WTC11 (cell line): ENCODE results near the gene DGKZ. TPM values are rescaled to one million over a fixed set of nuclear protein-coding genes. Genes with fewer than 3 reads are reported as not detected.

Experiments used
- ATAC-seq: fragments of 200-7000 bp; cut with Tn5 transposase; 2 replicates; pipeline ENCODE4 v1.10.0; 2021; ENCODE audit warnings: mild to moderate bottlenecking, moderate library complexity
- CTCF ChIA-PET: fragments of 300-600 bp; sonication (Branson Sonifier 250); formaldehyde crosslinking; loops from one replicate; lab custom pipeline; 2021; ENCODE audit warnings: antibody characterized with exemption; lab: Charles Lee
- POLR2A ChIA-PET: fragments of 350-600 bp; sonication (Branson Sonifier 250); formaldehyde crosslinking; loops from one replicate; lab custom pipeline; 2021; ENCODE audit warnings: antibody characterized with exemption; lab: Charles Lee
- DNase-seq: peaks from one replicate; pipeline ENCODE4 v3.0.0; 2021; ENCODE audit warnings: low spot score
- H3K27ac Mint-ChIP-seq: 2 replicates; pipeline ENCODE4 v1.8.0; 2021; ENCODE audit warnings: mixed read lengths
- H3K27me3 Mint-ChIP-seq: 2 replicates; pipeline ENCODE4 v1.8.0; 2021; ENCODE audit warnings: low read depth, mild to moderate bottlenecking, moderate library complexity, mixed read lengths
- H3K36me3 Mint-ChIP-seq: 2 replicates; pipeline ENCODE4 v1.8.0; 2021; ENCODE audit warnings: mixed read lengths
- H3K4me1 Mint-ChIP-seq: 2 replicates; pipeline ENCODE4 v1.8.0; 2022; ENCODE audit warnings: mixed read lengths
- H3K4me3 Mint-ChIP-seq: 2 replicates; pipeline ENCODE4 v1.8.0; 2021; ENCODE audit warnings: mild to moderate bottlenecking, moderate library complexity, mixed read lengths
- H3K9me3 Mint-ChIP-seq: 2 replicates; pipeline ENCODE4 v1.8.0; 2021; ENCODE audit warnings: mixed read lengths
- E2F5 ChIP-seq: sonication (generic); formaldehyde crosslinking; IDR thresholded peaks from 2 replicates; pipeline ENCODE4 v1.8.1; 2022; ENCODE audit warnings: mild to moderate bottlenecking, moderate library complexity, missing genetic modification reagents
- EMX1 ChIP-seq: fragments of 250-450 bp; sonication (Bioruptor Pico); IDR thresholded peaks from 2 replicates; pipeline ENCODE4 v1.8.0; 2021; ENCODE audit warnings: mild to moderate bottlenecking
- HMGA2 ChIP-seq: fragments of 250-450 bp; sonication (Bioruptor Pico); IDR thresholded peaks from 2 replicates; pipeline ENCODE4 v1.4.0; 2021; ENCODE audit warnings: mild to moderate bottlenecking, moderate library complexity
- JUN ChIP-seq: sonication (generic); formaldehyde crosslinking; IDR thresholded peaks from 2 replicates; pipeline ENCODE4 v1.8.0; 2023; ENCODE audit warnings: mild to moderate bottlenecking, missing genetic modification reagents
- KAT7 ChIP-seq: sonication (generic); formaldehyde crosslinking; IDR thresholded peaks from 2 replicates; pipeline ENCODE4 v1.8.1; 2023; ENCODE audit warnings: missing genetic modification reagents, mild to moderate bottlenecking, borderline replicate concordance
- OVOL2 ChIP-seq: fragments of 250-450 bp; sonication (Bioruptor Pico); IDR thresholded peaks from 2 replicates; pipeline ENCODE4 v1.9.0; 2021; ENCODE audit warnings: mild to moderate bottlenecking, borderline replicate concordance
- PRRX2 ChIP-seq: fragments of 250-450 bp; sonication (Bioruptor Pico); IDR thresholded peaks from 2 replicates; pipeline ENCODE4 v1.8.0; 2021; ENCODE audit warnings: mild to moderate bottlenecking
- RORB ChIP-seq: fragments of 250-450 bp; sonication (Bioruptor Pico); IDR thresholded peaks from 2 replicates; pipeline ENCODE4 v1.9.0; 2021; ENCODE audit warnings: mild to moderate bottlenecking
- TEAD4 ChIP-seq: sonication (generic); formaldehyde crosslinking; IDR thresholded peaks from 2 replicates; pipeline ENCODE4 v1.8.0; 2022; ENCODE audit warnings: mild to moderate bottlenecking, missing genetic modification reagents
- TP53 ChIP-seq: sonication (generic); formaldehyde crosslinking; IDR thresholded peaks from 2 replicates; pipeline ENCODE4 v1.8.1; 2023; ENCODE audit warnings: mild to moderate bottlenecking, missing genetic modification reagents
- USF2 ChIP-seq: sonication (generic); formaldehyde crosslinking; IDR thresholded peaks from 2 replicates; pipeline ENCODE4 v1.8.1; 2023; ENCODE audit warnings: mild to moderate bottlenecking, missing genetic modification reagents, moderate library complexity
- ZBTB21 ChIP-seq: sonication (generic); formaldehyde crosslinking; IDR thresholded peaks from 2 replicates; pipeline ENCODE4 v1.8.1; 2023; ENCODE audit warnings: mild to moderate bottlenecking, missing genetic modification reagents, borderline replicate concordance
- ZNF232 ChIP-seq: sonication (generic); formaldehyde crosslinking; IDR thresholded peaks from 2 replicates; pipeline ENCODE4 v1.8.0; 2022; ENCODE audit warnings: mild to moderate bottlenecking, missing genetic modification reagents
- ZNF263 ChIP-seq: sonication (generic); formaldehyde crosslinking; IDR thresholded peaks from 2 replicates; pipeline ENCODE4 v1.8.1; 2022; ENCODE audit warnings: low read depth, mild to moderate bottlenecking, moderate library complexity, missing genetic modification reagents
- ZNF423 ChIP-seq: fragments of 250-450 bp; sonication (Bioruptor Pico); IDR thresholded peaks from 2 replicates; pipeline ENCODE4 v2.1.2; 2022; ENCODE audit warnings: mild to moderate bottlenecking, moderate library complexity
- ZNF425 ChIP-seq: fragments of 250-450 bp; sonication (Bioruptor Pico); conservative IDR thresholded peaks from 2 replicates; pipeline ENCODE4 v1.9.0; 2021; ENCODE audit warnings: mild to moderate bottlenecking
- ZNF512 ChIP-seq: sonication (generic); formaldehyde crosslinking; IDR thresholded peaks from 2 replicates; pipeline ENCODE4 v1.8.1; 2022; ENCODE audit warnings: missing genetic modification reagents, borderline replicate concordance
- ZNF671 ChIP-seq: fragments of 250-450 bp; sonication (Bioruptor Pico); IDR thresholded peaks from 2 replicates; pipeline ENCODE4 v1.8.0; 2021; ENCODE audit warnings: mild to moderate bottlenecking
- total RNA-seq: library from RNA; stranded (reverse); gene quantifications from 3 replicates; pipeline ENCODE4 v1.2.3, GENCODE V29; 2021
- TF ChIP-seq, protein P1 (sequence below): fragments of 250-450 bp; sonication (Bioruptor Pico); IDR thresholded peaks from 2 replicates; pipeline ENCODE4 v1.8.0; 2021; ENCODE audit warnings: mild to moderate bottlenecking
- TF ChIP-seq, protein P2 (sequence below): sonication (generic); formaldehyde crosslinking; IDR thresholded peaks from 2 replicates; pipeline ENCODE4 v1.8.1; 2022; ENCODE audit warnings: mild to moderate bottlenecking, missing genetic modification reagents, moderate library complexity, borderline replicate concordance

DGKZ gene
- total RNA-seq, 1 experiment from 2014 or later, result 139 TPM

GRCh38 chr11:46375392-46376101, 28.3 kb downstream of the DGKZ start:
- no peak for ATAC-seq
- peaks cover 32% of the 10 kb centered on the region for H3K36me3 Mint-ChIP-seq
- no peaks in the 10 kb centered on the region for H3K9me3 Mint-ChIP-seq
- POLR2A ChIA-PET, result no interaction called here
- no peak for TF ChIP-seq USF2 (CRISPR knock-in tag)
- TF ChIP-seq HMGA2 (CRISPR knock-in tag), result no peak
- TF ChIP-seq E2F5 (CRISPR knock-in tag), result no peak
- no peak for TF ChIP-seq ZBTB21
- no peak for TF ChIP-seq ZNF263
- TF ChIP-seq ZNF671 (CRISPR knock-in tag), result no peak
- TF ChIP-seq TEAD4 (CRISPR knock-in tag), result no peak
- peaks cover 9% of the 10 kb centered on the region for H3K4me1 Mint-ChIP-seq
- CTCF ChIA-PET, result interaction anchor here (1.6 kb wide), 1 partner anchor 17 kb away, joined by 4 read pairs; no protein-coding TSS in a partner anchor
- no peak overlapping the region for H3K4me3 Mint-ChIP-seq
- H3K27ac Mint-ChIP-seq, result no peak overlapping the region
- DNase-seq, result no peak
- H3K27me3 Mint-ChIP-seq, result no peaks in the 10 kb centered on the region

DNA sequence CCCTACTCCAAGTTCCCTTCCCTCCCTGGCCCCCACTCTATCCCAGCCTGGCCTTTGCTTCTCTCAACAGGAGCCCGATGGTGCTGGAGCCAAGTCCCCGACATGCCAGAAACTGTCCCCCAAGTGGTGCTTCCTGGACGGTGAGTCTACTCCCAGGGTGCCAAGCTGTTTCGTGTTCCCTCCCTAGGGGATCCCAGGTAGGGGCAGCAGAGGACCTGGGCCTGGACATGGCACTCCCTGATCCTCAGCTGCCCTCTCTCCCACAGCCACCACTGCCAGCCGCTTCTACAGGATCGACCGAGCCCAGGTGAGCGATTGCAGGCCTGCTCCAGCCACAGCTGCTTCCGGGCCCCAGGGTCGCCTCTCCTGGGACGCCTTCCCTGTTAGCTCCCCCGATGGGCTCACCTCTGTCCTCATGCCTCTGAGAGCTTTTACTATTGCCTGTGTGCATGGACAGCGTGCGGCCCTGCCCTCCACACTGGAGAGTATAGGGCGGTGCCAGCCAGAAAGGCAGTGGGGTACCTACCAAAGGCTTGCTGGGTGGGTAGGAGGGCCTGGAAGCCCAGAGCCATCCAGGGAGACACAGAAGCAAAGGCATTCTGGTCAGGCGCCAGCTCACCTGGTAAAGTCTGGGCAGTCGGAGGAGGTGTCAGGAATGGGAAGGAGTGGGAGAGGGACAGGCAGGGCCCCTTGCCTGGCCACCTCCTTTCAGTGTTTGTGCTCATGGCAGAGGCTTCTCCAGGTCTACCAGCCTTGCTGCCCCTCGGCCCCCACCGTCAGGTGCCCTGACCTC, 29.2 kb downstream of the DGKZ start:
- Mint-ChIP-seq H3K4me3 (no peak overlapping the region), H3K9me3 (no peaks in the 10 kb centered on the region), H3K36me3 (peaks cover 31% of the 10 kb centered on the region), H3K27me3 (no peaks in the 10 kb centered on the region), H3K27ac (no peak overlapping the region), H3K4me1 (peaks cover 9% of the 10 kb centered on the region)
- ChIA-PET POLR2A (interaction anchor here (1.0 kb wide), 1 partner anchor 15 kb away, joined by 3 read pairs; the partner anchor contains the start of gene CHRM4), CTCF (interaction anchor here (0.8 to 5.2 kb wide), 4 partner anchors 16 to 153 kb away, joined by 3 to 51 read pairs (median 4); no protein-coding TSS in a partner anchor)
- no peak for DNase-seq
- TF ChIP-seq ZNF232 (CRISPR knock-in tag), result no peak
- TF ChIP-seq EMX1 (CRISPR knock-in tag), result no peak
- TF ChIP-seq ZNF671 (CRISPR knock-in tag), result no peak
- no peak for TF ChIP-seq ZNF423 (CRISPR knock-in tag)
- ATAC-seq, result no peak

DNA sequence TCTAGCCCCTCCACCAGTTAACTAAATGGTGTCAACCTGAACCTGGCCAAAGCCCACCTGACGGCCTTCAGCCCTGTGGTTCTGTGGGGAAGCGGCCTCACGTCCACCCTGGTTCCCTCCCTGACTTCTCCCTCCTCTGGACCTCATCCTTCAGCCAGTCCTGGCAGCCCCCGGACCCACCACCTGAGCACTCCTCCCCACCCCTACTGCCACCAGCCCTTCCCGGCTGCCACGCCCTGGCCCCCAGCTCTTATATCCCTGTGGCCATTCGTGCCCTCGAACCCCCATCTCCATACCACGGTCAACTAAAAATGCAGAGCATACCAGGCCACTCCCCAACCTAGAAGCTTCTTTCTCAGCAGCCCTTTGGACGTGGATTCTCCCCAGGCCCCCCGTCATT, 30.0 kb downstream of the DGKZ start:
- Mint-ChIP-seq H3K4me1 (peaks cover 9% of the 10 kb centered on the region), H3K27me3 (no peaks in the 10 kb centered on the region), H3K9me3 (no peaks in the 10 kb centered on the region), H3K27ac (no peak overlapping the region), H3K36me3 (peaks cover 29% of the 10 kb centered on the region), H3K4me3 (no peak overlapping the region)
- TF ChIP-seq ZNF425 (CRISPR knock-in tag) (no peak), OVOL2 (CRISPR knock-in tag) (no peak), JUN (no peak), RORB (no peak), PRRX2 (no peak), TP53 (CRISPR knock-in tag) (no peak), KAT7 (CRISPR knock-in tag) (no peak), ZNF512 (no peak)
- TF ChIP-seq, protein P1, sequence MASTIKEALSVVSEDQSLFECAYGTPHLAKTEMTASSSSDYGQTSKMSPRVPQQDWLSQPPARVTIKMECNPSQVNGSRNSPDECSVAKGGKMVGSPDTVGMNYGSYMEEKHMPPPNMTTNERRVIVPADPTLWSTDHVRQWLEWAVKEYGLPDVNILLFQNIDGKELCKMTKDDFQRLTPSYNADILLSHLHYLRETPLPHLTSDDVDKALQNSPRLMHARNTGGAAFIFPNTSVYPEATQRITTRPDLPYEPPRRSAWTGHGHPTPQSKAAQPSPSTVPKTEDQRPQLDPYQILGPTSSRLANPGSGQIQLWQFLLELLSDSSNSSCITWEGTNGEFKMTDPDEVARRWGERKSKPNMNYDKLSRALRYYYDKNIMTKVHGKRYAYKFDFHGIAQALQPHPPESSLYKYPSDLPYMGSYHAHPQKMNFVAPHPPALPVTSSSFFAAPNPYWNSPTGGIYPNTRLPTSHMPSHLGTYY (CRISPR knock-in tag), result no peak
- TF ChIP-seq, protein P2, sequence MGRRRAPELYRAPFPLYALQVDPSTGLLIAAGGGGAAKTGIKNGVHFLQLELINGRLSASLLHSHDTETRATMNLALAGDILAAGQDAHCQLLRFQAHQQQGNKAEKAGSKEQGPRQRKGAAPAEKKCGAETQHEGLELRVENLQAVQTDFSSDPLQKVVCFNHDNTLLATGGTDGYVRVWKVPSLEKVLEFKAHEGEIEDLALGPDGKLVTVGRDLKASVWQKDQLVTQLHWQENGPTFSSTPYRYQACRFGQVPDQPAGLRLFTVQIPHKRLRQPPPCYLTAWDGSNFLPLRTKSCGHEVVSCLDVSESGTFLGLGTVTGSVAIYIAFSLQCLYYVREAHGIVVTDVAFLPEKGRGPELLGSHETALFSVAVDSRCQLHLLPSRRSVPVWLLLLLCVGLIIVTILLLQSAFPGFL (CRISPR knock-in tag), result no peak
- DNase-seq (no peak), ATAC-seq (no peak)
- CTCF ChIA-PET, result interaction anchor here (0.8 to 5.2 kb wide), 6 partner anchors 9 to 138 kb away, joined by 3 to 51 read pairs (median 6); no protein-coding TSS in a partner anchor
- POLR2A ChIA-PET, result no interaction called here
